ENCODE data around the gene KDM2B. TPM values are rescaled to one million over a fixed set of nuclear protein-coding genes. Genes with fewer than 3 reads are reported as not detected.

Gene KDM2B
- total RNA-seq, 4 donors from 2014 or later = 13.6 to 23.5 (median 20.0) TPM

DNA sequence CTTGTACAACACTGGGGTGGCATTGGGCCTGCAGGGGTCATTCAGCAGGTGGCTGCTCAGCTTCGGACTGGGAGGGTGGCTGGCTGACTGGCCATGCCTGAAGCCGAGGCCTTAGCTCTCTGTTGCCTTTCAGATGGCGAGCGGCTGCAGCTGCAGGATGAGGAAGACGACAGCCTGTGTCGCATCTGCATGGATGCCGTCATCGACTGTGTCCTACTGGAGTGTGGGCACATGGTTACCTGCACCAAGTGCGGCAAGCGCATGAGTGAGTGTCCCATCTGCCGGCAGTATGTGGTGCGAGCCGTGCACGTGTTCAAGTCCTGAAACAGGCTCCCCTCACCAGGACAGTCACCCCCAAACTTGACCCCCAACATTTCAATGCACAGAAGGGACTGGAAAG is 157.6 kb downstream of the KDM2B start:
- 91% methylated on average over 14 of the region's 14 CpGs for WGBS
- intact Hi-C loops (cut with DNase I) = no loop called here
- no peak overlapping the region for H3K4me3 ChIP-seq
- H3K9me3 ChIP-seq = no peaks in the 10 kb centered on the region
- no peak for DNase-seq (ENCODE audit: extremely low spot score)
- H3K4me1 ChIP-seq = peaks cover 29 to 51% (median 45%) of the 10 kb centered on the region in 4 donors
- TF ChIP-seq EP300 (IDR thresholded peaks at IDR 0.05) = no peak
- TF ChIP-seq POLR2AphosphoS5 (IDR thresholded peaks at IDR 0.05) = no peak
- TF ChIP-seq CTCF (IDR thresholded peaks at IDR 0.05) = no peak
- peak overlapping the region; percentile 65 to 83 (median 80) for H3K27ac ChIP-seq (replicated peaks in 1 of 4)
- no peaks in the 10 kb centered on the region for H3K27me3 ChIP-seq
- H3K36me3 ChIP-seq = peaks cover 11 to 95% (median 79%) of the 10 kb centered on the region in 4 donors

DNA sequence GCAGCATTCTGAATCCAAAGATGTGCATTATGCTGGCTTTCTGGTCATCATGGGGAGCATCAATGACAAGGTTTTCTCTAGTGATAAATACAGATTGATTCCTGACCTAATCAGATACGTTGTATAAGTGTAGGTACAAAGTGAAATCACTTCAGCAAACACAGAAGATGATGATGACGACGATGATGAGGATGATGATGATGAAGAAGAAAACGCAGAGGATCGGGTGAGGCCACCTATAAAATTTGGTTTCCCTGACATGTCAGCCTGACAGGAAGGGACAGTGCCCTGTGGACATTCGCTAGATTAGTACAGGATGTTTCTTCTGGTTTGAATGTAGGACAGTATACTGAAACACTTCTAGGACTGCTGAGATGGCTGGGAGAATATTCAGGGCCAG is 160.7 kb downstream of the KDM2B start:
- H3K27me3 ChIP-seq = no peaks in the 10 kb centered on the region
- H3K27ac ChIP-seq (replicated peaks in 1 of 4) = no peak overlapping the region
- no peak overlapping the region for H3K4me3 ChIP-seq
- WGBS = 92% methylated on average over 6 of the region's 6 CpGs
- peaks cover 26 to 36% (median 34%) of the 10 kb centered on the region in 4 donors for H3K4me1 ChIP-seq
- peaks cover 0 to 94% (median 71%) of the 10 kb centered on the region in 4 donors for H3K36me3 ChIP-seq
- DNase-seq (ENCODE audit: extremely low spot score) = no peak
- intact Hi-C loops (cut with DNase I) = no loop called here
- TF ChIP-seq POLR2A (IDR thresholded peaks at IDR 0.05; ENCODE audit: low read depth) (no peak), EP300 (IDR thresholded peaks at IDR 0.05) (no peak), CTCF (IDR thresholded peaks at IDR 0.05) (no peak), POLR2AphosphoS5 (IDR thresholded peaks at IDR 0.05) (no peak)
- H3K9me3 ChIP-seq = no peaks in the 10 kb centered on the region

DNA sequence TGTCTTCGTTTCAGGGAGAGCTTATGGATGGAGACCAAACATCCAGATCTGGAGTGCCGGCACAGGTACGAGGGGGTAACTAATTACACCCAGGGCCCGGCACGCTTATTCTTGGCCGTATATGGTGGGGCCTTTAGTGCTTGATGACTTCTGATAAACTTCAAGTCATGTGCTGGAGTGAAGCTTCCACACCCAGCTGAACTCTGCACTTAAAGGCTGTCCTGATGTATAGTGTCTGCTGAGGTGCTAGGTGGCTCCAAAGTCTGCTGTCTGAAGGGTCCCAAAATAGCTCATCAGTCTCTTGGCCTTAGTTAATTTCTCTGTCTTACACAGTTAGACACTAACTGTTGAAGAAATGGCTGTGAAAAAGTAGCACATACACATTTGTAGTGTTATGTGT is 163.0 kb downstream of the KDM2B start:
- Histone ChIP-seq H3K9me3 (no peaks in the 10 kb centered on the region), H3K27ac (replicated peaks in 1 of 4) (no peak overlapping the region), H3K4me1 (peaks cover 8 to 14% (median 13%) of the 10 kb centered on the region in 4 donors), H3K4me3 (no peak overlapping the region), H3K27me3 (no peaks in the 10 kb centered on the region), H3K36me3 (peaks cover 4 to 78% (median 54%) of the 10 kb centered on the region in 4 donors)
- no peak for DNase-seq (ENCODE audit: extremely low spot score)
- WGBS = 81% methylated on average over 6 of the region's 6 CpGs
- intact Hi-C loops (cut with DNase I) = no loop called here
- TF ChIP-seq POLR2AphosphoS5 (IDR thresholded peaks at IDR 0.05) = no peak
- TF ChIP-seq POLR2A (IDR thresholded peaks at IDR 0.05; ENCODE audit: low read depth) = no peak
- no peak for TF ChIP-seq EP300 (IDR thresholded peaks at IDR 0.05)
- no peak for TF ChIP-seq CTCF (IDR thresholded peaks at IDR 0.05)

GRCh38 chr12:121413917-121414316 is 166.9 kb downstream of the KDM2B start:
- H3K4me3 ChIP-seq = no peak overlapping the region
- DNase-seq (ENCODE audit: extremely low spot score) = no peak
- intact Hi-C loops (cut with DNase I) = no loop called here
- TF ChIP-seq CTCF (IDR thresholded peaks at IDR 0.05) = no peak
- no peak for TF ChIP-seq POLR2A (IDR thresholded peaks at IDR 0.05; ENCODE audit: low read depth)
- TF ChIP-seq EP300 (IDR thresholded peaks at IDR 0.05) = no peak
- TF ChIP-seq POLR2AphosphoS5 (IDR thresholded peaks at IDR 0.05) = no peak
- H3K4me1 ChIP-seq = no peaks in the 10 kb centered on the region
- 92% methylated on average over 1 of the region's 1 CpG for WGBS
- H3K36me3 ChIP-seq = peaks cover 4 to 45% (median 30%) of the 10 kb centered on the region in 4 donors
- no peak overlapping the region for H3K27ac ChIP-seq (replicated peaks in 1 of 4)
- H3K27me3 ChIP-seq = no peaks in the 10 kb centered on the region
- H3K9me3 ChIP-seq = no peaks in the 10 kb centered on the region

DNA sequence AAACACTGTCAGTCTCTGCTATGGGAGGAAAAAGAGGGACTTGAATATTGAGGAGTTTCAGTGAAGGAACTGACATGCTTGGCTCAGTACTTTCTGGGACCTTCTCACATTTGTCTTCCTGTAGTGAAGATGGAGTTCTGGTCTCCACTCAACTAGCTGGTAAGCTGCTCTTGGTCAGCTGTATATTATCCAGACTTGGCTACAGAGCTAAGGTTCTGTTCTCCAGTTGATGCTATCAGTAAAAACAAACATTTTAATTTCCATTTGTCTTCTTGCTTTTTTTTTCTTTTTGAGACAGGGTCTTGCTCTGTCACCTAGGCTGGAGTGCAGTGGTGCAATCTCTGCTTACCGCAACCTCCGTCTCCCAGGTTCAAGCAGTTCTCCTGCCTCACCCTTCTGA is 175.6 kb downstream of the KDM2B start:
- peaks cover 13 to 39% (median 33%) of the 10 kb centered on the region in 4 donors for H3K4me1 ChIP-seq
- intact Hi-C loops (cut with DNase I) = no loop called here
- WGBS = 96% methylated on average over 2 of the region's 2 CpGs
- peaks cover 0 to 33% (median 25%) of the 10 kb centered on the region in 4 donors for H3K36me3 ChIP-seq
- no peaks in the 10 kb centered on the region for H3K27me3 ChIP-seq
- H3K4me3 ChIP-seq = no peak overlapping the region
- no peaks in the 10 kb centered on the region for H3K9me3 ChIP-seq
- no peak overlapping the region for H3K27ac ChIP-seq (replicated peaks in 1 of 4)
- no peak for DNase-seq (ENCODE audit: extremely low spot score)
- TF ChIP-seq CTCF (IDR thresholded peaks at IDR 0.05) (no peak), EP300 (IDR thresholded peaks at IDR 0.05) (no peak), POLR2A (IDR thresholded peaks at IDR 0.05; ENCODE audit: low read depth) (no peak), POLR2AphosphoS5 (IDR thresholded peaks at IDR 0.05) (no peak)

Measured in esophagus muscularis mucosa (tissue), 4 donors.